ENCODE results near the gene TUG1. TPM values are rescaled to one million over a fixed set of nuclear protein-coding genes. Genes with fewer than 3 reads are reported as not detected.

TUG1 gene
- total and polyA plus RNA-seq, 10 of the 15 experiments (the other 5 are each of a cell fraction or from before 2014, with no cell fraction given), result 19.3 to 116 (median 54.9) TPM

DNA sequence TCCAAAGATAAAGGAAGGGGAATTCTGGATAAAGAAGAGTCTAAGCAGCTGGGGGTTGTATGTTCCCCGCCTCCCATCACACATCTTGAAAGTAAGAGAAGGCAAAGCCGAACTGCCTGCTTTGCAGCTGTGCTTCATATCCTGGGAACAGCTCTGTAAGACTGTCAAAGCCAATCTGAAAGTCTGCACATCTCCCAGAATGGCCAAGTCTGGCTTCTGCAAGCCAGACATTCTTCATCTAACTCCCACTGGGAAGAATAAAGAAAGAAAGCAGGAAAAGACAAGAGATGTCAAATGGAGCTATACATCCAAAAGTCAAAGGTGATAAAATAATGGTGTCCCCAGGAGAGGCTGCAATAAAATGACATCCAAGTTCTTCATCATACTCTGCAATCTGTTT lies 15.9 kb upstream of the TUG1 start (continued):
- TF ChIP-seq, protein P1, sequence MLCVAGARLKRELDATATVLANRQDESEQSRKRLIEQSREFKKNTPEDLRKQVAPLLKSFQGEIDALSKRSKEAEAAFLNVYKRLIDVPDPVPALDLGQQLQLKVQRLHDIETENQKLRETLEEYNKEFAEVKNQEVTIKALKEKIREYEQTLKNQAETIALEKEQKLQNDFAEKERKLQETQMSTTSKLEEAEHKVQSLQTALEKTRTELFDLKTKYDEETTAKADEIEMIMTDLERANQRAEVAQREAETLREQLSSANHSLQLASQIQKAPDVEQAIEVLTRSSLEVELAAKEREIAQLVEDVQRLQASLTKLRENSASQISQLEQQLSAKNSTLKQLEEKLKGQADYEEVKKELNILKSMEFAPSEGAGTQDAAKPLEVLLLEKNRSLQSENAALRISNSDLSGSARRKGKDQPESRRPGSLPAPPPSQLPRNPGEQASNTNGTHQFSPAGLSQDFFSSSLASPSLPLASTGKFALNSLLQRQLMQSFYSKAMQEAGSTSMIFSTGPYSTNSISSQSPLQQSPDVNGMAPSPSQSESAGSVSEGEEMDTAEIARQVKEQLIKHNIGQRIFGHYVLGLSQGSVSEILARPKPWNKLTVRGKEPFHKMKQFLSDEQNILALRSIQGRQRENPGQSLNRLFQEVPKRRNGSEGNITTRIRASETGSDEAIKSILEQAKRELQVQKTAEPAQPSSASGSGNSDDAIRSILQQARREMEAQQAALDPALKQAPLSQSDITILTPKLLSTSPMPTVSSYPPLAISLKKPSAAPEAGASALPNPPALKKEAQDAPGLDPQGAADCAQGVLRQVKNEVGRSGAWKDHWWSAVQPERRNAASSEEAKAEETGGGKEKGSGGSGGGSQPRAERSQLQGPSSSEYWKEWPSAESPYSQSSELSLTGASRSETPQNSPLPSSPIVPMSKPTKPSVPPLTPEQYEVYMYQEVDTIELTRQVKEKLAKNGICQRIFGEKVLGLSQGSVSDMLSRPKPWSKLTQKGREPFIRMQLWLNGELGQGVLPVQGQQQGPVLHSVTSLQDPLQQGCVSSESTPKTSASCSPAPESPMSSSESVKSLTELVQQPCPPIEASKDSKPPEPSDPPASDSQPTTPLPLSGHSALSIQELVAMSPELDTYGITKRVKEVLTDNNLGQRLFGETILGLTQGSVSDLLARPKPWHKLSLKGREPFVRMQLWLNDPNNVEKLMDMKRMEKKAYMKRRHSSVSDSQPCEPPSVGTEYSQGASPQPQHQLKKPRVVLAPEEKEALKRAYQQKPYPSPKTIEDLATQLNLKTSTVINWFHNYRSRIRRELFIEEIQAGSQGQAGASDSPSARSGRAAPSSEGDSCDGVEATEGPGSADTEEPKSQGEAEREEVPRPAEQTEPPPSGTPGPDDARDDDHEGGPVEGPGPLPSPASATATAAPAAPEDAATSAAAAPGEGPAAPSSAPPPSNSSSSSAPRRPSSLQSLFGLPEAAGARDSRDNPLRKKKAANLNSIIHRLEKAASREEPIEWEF (IDR thresholded peaks at IDR 0.05; ENCODE audit: insufficient replicate concordance, low read depth, low read length), result no peak

DNA sequence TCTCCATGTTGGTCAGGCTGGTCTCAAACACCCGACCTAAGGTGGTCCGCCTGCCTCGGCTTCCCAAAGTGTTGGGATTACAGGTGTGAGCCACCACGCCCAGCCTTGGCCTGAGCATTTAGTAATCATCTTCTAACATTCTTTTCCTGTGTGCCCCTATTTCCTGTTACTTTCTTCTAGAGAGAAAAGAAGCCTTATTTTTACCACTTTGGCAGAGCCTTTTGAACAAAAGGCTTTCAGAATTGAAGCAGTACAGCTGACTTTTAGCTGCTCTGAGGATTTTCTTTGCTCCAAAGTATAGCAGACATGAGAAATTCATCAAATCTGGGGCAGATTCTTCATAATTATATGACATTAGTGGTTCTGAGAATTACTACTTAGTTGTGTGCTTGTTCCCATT lies 13.9 kb upstream of the TUG1 start:
- ATAC-seq (no peak), DNase-seq (ENCODE audit: low read depth, low spot score) (no peak), FAIRE-seq (no peak)
- intact Hi-C loops (cut with micrococcal nuclease; ENCODE audit: unreplicated experiment), result no loop called here
- H4K20me1 ChIP-seq (ENCODE audit: control insufficient read depth, insufficient read depth), result no peaks in the 10 kb centered on the region
- no peak overlapping the region for H2AFZ ChIP-seq (ENCODE audit: control insufficient read depth, low read depth, low read length)
- in situ Hi-C loops (cut with MboI), result no loop called here
- H3K4me2 ChIP-seq (ENCODE audit: control insufficient read depth, insufficient read depth), result no peak overlapping the region
- WGBS (ENCODE audit: insufficient coverage, insufficient replicate concordance, low lambda C conversion rate, missing lambda C conversion rate), result 95% methylated on average over 4 of the region's 4 CpGs
- ChIA-PET SMC1A (ENCODE audit: uncharacterized antibody, unreplicated experiment) (no interaction called here), CTCF (no interaction called here), POLR2A (no interaction called here), RAD21 (ENCODE audit: unreplicated experiment) (interaction anchor here (0.7 kb wide), 1 partner anchor 16 kb away, joined by 3 read pairs; no protein-coding TSS in a partner anchor)
- no peak overlapping the region for H3K27ac ChIP-seq (ENCODE audit: control insufficient read depth, insufficient read depth)
- no peaks in the 10 kb centered on the region for H3K79me2 ChIP-seq (ENCODE audit: control insufficient read depth, insufficient read depth, low read length)
- H3K9me3 ChIP-seq (replicated peaks; ENCODE audit: control insufficient read depth, insufficient read depth, low read length), result no peaks in the 10 kb centered on the region
- BruUV-seq (replicated peaks), result no TSS peak
- no peak overlapping the region for H3K9ac ChIP-seq (ENCODE audit: control insufficient read depth, insufficient read depth, low read length)
- H3K36me3 ChIP-seq (ENCODE audit: control insufficient read depth in 2 of 2, insufficient read depth in 2 of 2, low read length in 1 of 2), result 0 out of 4 replicates have a peak, but pooled peaks cover 0 to 2% of the 10 kb centered on the region in 2 experiments
- H3K27me3 ChIP-seq (replicated peaks in 1 of 2; ENCODE audit: control insufficient read depth in 2 of 2, insufficient read depth in 2 of 2, low read length in 1 of 2), result no peaks in the 10 kb centered on the region
- no peaks in the 10 kb centered on the region for H3K4me1 ChIP-seq (ENCODE audit: control insufficient read depth, insufficient read depth, low read length)
- no peak overlapping the region for H3K4me3 ChIP-seq
- no peak for TF ChIP-seq SMARCA5 (IDR thresholded peaks at IDR 0.05)
- TF ChIP-seq RBBP5 (conservative IDR thresholded peaks at IDR 0.05), result no peak
- TF ChIP-seq, protein P2, sequence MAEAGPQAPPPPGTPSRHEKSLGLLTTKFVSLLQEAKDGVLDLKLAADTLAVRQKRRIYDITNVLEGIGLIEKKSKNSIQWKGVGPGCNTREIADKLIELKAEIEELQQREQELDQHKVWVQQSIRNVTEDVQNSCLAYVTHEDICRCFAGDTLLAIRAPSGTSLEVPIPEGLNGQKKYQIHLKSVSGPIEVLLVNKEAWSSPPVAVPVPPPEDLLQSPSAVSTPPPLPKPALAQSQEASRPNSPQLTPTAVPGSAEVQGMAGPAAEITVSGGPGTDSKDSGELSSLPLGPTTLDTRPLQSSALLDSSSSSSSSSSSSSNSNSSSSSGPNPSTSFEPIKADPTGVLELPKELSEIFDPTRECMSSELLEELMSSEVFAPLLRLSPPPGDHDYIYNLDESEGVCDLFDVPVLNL (IDR thresholded peaks at IDR 0.05; ENCODE audit: low read depth, low read length), result no peak
- no peak for TF ChIP-seq CBFB (IDR thresholded peaks at IDR 0.05; ENCODE audit: low read depth)
- no peak for TF ChIP-seq SRF (IDR thresholded peaks at IDR 0.05; ENCODE audit: low read depth in 2 of 2, low read length in 2 of 2)
- no peak for TF ChIP-seq FOXK2 (IDR thresholded peaks at IDR 0.05)
- TF ChIP-seq, protein P3, sequence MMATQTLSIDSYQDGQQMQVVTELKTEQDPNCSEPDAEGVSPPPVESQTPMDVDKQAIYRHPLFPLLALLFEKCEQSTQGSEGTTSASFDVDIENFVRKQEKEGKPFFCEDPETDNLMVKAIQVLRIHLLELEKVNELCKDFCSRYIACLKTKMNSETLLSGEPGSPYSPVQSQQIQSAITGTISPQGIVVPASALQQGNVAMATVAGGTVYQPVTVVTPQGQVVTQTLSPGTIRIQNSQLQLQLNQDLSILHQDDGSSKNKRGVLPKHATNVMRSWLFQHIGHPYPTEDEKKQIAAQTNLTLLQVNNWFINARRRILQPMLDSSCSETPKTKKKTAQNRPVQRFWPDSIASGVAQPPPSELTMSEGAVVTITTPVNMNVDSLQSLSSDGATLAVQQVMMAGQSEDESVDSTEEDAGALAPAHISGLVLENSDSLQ (IDR thresholded peaks at IDR 0.05), result no peak
- TF ChIP-seq, protein P4, sequence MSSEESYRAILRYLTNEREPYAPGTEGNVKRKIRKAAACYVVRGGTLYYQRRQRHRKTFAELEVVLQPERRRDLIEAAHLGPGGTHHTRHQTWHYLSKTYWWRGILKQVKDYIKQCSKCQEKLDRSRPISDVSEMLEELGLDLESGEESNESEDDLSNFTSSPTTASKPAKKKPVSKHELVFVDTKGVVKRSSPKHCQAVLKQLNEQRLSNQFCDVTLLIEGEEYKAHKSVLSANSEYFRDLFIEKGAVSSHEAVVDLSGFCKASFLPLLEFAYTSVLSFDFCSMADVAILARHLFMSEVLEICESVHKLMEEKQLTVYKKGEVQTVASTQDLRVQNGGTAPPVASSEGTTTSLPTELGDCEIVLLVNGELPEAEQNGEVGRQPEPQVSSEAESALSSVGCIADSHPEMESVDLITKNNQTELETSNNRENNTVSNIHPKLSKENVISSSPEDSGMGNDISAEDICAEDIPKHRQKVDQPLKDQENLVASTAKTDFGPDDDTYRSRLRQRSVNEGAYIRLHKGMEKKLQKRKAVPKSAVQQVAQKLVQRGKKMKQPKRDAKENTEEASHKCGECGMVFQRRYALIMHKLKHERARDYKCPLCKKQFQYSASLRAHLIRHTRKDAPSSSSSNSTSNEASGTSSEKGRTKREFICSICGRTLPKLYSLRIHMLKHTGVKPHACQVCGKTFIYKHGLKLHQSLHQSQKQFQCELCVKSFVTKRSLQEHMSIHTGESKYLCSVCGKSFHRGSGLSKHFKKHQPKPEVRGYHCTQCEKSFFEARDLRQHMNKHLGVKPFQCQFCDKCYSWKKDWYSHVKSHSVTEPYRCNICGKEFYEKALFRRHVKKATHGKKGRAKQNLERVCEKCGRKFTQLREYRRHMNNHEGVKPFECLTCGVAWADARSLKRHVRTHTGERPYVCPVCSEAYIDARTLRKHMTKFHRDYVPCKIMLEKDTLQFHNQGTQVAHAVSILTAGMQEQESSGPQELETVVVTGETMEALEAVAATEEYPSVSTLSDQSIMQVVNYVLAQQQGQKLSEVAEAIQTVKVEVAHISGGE (CRISPR knock-in tag; IDR thresholded peaks at IDR 0.05), result no peak
